Thyroid gland (tissue), 4 donors: ENCODE results near the gene S100A4. TPM values are rescaled to one million over a fixed set of nuclear protein-coding genes. Genes with fewer than 3 reads are reported as not detected.
"Not testable (repeated sequence)": the region's sequence is repeated elsewhere in the genome, so short reads cannot be mapped to it uniquely, and the experiment has no call there.

Source experiments
- DNase-seq, 2 donors: peaks; one replicate each; pipeline ENCODE4 v3.0.0-alpha.2; 2019
- H3K27ac ChIP-seq, 3 donors: fragments of 200-600 bp; sonication (generic); 1 replicate in 2 of 3; 2 replicates in 1 of 3; pipeline ENCODE4 v1.5.1; 2016 to 2019; ENCODE audit warnings: mild to moderate bottlenecking in 1 of 3, moderate library complexity in 1 of 3
- H3K27me3 ChIP-seq: fragments of 200-600 bp; sonication (generic); one replicate; pipeline ENCODE4 v1.5.1; 2019
- H3K36me3 ChIP-seq, 2 donors: fragments of 200-600 bp; sonication (generic); one replicate each; pipeline ENCODE4 v1.5.1; 2016 to 2019
- H3K4me1 ChIP-seq, 2 donors: fragments of 200-600 bp; sonication (generic); one replicate each; pipeline ENCODE4 v1.5.1; 2017 to 2019
- H3K4me3 ChIP-seq, 3 donors: fragments of 200-600 bp; sonication (generic); replicated peaks in 1 of 3; 1 replicate in 2 of 3; 2 replicates in 1 of 3; pipeline ENCODE4 v1.5.1; 2016; ENCODE audit warnings: mild to moderate bottlenecking in 1 of 3
- H3K9me3 ChIP-seq: fragments of 200-600 bp; sonication (generic); one replicate; pipeline ENCODE4 v1.5.1; 2017
- POLR2A ChIP-seq, 2 donors: fragments of 450-650 bp; IDR thresholded peaks; one replicate each; pipeline ENCODE4 v1.6.1; 2017; ENCODE audit warnings: antibody characterized with exemption in 2 of 2, mild to moderate bottlenecking in 2 of 2, moderate library complexity in 1 of 2
- WGBS, 2 donors: methylation state at CpG; one replicate each; pipeline ENCODE4 v1.1.5; 2017; 5-methylcytosine and 5-hydroxymethylcytosine counted together
- intact Hi-C: fragments of 100-400 bp; cut with DNase I; formaldehyde crosslinking; loops from one replicate; pipeline ENCODE4 v1.15.1; 2023
- total RNA-seq, 4 donors: library from RNA; depleted of rRNA; stranded (reverse); fragments of >200 nt; gene quantifications; one replicate each; pipeline ENCODE4 v1.2.3, GENCODE V29; 2016
- TF ChIP-seq, protein P1 (sequence below), 6 experiments: fragments of 200-600 bp in 3 of 6; fragments of 450-650 bp in 3 of 6; sonication (generic) in 3 of 6; IDR thresholded peaks; one replicate each; pipeline ENCODE4 v1.5.1; 2016 to 2019; ENCODE audit warnings: antibody characterized with exemption in 6 of 6, mild to moderate bottlenecking in 2 of 6, inconsistent platforms in 1 of 6, moderate library complexity in 1 of 6

S100A4 gene
- total RNA-seq, 4 donors from 2014 or later = 57.3 to 251 (median 133) TPM

GRCh38 chr1:153527023-153527682 is 18.5 kb downstream of the S100A4 start:
- intact Hi-C loops = no loop called here
- H3K27ac ChIP-seq = peak overlapping the region in 1 of 3 donors; percentile 40
- 94% methylated on average over 7 to 8 of the region's 8 CpGs for WGBS, 2 donors
- no peak overlapping the region for H3K4me3 ChIP-seq
- TF ChIP-seq POLR2A (IDR thresholded peaks at IDR 0.05) = no peak
- TF ChIP-seq, protein P1, sequence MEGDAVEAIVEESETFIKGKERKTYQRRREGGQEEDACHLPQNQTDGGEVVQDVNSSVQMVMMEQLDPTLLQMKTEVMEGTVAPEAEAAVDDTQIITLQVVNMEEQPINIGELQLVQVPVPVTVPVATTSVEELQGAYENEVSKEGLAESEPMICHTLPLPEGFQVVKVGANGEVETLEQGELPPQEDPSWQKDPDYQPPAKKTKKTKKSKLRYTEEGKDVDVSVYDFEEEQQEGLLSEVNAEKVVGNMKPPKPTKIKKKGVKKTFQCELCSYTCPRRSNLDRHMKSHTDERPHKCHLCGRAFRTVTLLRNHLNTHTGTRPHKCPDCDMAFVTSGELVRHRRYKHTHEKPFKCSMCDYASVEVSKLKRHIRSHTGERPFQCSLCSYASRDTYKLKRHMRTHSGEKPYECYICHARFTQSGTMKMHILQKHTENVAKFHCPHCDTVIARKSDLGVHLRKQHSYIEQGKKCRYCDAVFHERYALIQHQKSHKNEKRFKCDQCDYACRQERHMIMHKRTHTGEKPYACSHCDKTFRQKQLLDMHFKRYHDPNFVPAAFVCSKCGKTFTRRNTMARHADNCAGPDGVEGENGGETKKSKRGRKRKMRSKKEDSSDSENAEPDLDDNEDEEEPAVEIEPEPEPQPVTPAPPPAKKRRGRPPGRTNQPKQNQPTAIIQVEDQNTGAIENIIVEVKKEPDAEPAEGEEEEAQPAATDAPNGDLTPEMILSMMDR (IDR thresholded peaks at IDR 0.05) = no peak
- no peaks in the 10 kb centered on the region for H3K27me3 ChIP-seq
- no peaks in the 10 kb centered on the region for H3K9me3 ChIP-seq
- DNase-seq = no peak
- no peaks in the 10 kb centered on the region for H3K36me3 ChIP-seq
- peaks cover 16 to 18% of the 10 kb centered on the region in 2 donors for H3K4me1 ChIP-seq

DNA sequence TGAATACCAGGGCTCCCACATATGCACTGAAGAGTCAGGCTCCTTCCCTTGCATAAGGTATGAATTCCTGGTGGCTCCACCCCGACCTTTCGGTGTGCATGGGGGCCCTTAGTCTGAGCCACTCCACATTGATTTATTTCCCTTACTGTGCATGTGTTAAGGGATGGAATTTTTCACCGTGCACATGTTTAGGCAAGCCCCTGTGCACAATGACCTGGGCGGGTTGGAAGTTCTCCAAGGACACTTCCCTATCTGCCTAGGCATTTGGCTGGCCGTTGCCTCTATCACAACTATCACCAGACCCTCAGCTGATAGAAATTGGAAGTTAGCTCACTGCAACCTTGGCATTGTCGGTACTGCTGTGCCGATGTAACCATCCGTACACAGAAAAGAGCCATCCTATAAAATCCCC is 19.5 kb downstream of the S100A4 start:
- Histone ChIP-seq H3K4me3 (no peak overlapping the region), H3K9me3 (no peaks in the 10 kb centered on the region), H3K27ac (peak overlapping the region in 2 of 3 donors; percentile 8 to 40), H3K4me1 (peaks cover 16 to 18% of the 10 kb centered on the region in 2 donors), H3K36me3 (no peaks in the 10 kb centered on the region), H3K27me3 (no peaks in the 10 kb centered on the region)
- TF ChIP-seq, protein P1 (IDR thresholded peaks at IDR 0.05) = no peak
- TF ChIP-seq POLR2A (IDR thresholded peaks at IDR 0.05) = no peak
- DNase-seq = peak; percentile 44 to 62
- WGBS, 2 donors = 32 to 35% methylated on average over 8 of the region's 8 CpGs
- intact Hi-C loops = no loop called here

- WGBS, 2 donors = 40 to 53% methylated on average over 2 to 3 of the region's 3 CpGs
- no peaks in the 10 kb centered on the region for H3K27me3 ChIP-seq
- H3K9me3 ChIP-seq = no peaks in the 10 kb centered on the region
- H3K4me1 ChIP-seq = peaks cover 16 to 18% of the 10 kb centered on the region in 2 donors
- H3K27ac ChIP-seq = peak overlapping the region in 2 of 3 donors; percentile 8 to 40
- H3K4me3 ChIP-seq = no peak overlapping the region
- intact Hi-C loops = no loop called here
- TF ChIP-seq, protein P1 (IDR thresholded peaks at IDR 0.05) = no peak
- TF ChIP-seq POLR2A (IDR thresholded peaks at IDR 0.05) = no peak
- peak in 1 of 2 donors; percentile 34 for DNase-seq
- H3K36me3 ChIP-seq = no peaks in the 10 kb centered on the region
Observed at GRCh38 chr1:153525088-153525728, 20.4 kb downstream of the S100A4 start.

DNA sequence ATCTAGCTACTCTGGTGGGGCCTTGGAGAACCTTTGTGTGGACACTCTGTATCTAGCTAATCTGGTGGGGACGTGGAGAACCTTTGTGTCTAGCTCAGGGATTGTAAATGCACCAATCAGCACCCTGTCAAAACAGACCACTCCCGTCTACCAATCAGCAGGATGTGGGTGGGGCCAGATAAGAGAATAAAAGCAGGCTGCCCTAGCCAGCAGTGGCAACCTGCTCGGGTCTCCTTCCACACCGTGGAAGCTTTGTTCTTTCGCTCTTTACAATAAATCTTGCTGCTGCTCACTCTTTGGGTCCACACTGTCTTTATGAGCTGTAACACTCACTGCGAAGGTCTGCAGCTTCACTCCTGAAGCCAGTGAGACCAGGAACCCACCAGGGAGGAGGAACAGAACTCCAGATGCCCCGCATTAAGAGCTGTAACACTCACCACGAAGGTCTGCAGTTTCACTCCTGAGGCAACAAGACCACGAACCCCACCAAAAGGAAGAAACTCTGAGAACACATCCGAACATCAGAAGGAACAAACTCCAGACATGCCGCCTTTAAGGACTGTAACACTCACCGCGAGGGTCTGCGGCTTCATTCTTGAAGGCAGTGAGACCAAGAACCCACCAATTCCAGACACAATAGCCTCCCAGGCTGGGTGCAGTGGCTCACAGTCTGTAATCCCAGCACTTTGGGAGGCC is 23.1 kb downstream of the S100A4 start:
- H3K27ac ChIP-seq, DNase-seq, intact Hi-C loops, H3K36me3 ChIP-seq, H3K4me3 ChIP-seq, H3K27me3 ChIP-seq, H3K9me3 ChIP-seq: not testable (repeated sequence)
- 83 to 85% methylated on average over 13 to 14 of the region's 14 CpGs for WGBS, 2 donors
- H3K4me1 ChIP-seq = peaks cover 16 to 18% of the 10 kb centered on the region in 2 donors

DNA sequence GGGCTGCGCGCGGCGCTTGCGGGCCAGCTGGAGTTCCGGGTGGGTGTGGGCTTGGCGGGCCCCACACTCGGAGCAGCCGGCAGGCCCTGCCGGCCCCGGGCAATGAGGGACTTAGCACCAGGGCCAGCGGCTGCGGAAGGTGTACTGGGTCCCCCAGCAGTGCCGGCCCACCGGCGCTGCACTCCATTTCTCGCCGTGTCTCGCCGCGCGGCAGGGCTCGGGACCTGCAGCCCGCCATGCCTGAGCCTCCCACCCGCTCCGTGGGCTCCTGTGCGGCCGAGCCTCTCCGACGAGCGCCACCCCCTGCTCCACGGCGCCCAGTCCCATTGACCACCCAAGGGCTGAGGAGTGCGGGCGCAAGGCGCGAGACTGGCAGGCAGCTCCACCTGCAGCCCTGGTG is 23.8 kb downstream of the S100A4 start:
- H3K4me3 ChIP-seq, H3K9me3 ChIP-seq, DNase-seq, H3K36me3 ChIP-seq, H3K27me3 ChIP-seq, H3K27ac ChIP-seq, intact Hi-C loops: not testable (repeated sequence)
- 96 to 100% methylated on average over 6 to 29 of the region's 37 CpGs for WGBS, 2 donors
- peaks cover 16 to 17% of the 10 kb centered on the region in 2 donors for H3K4me1 ChIP-seq
